ENCODE data around the gene WT1. TPM values are rescaled to one million over a fixed set of nuclear protein-coding genes. Genes with fewer than 3 reads are reported as not detected.
A peak's percentile ranks its signal among the peaks of the same experiment; 100 is the strongest.

Gene WT1
- total RNA-seq, 2 experiments from 2014 or later: not detected

GRCh38 chr11:32436751-32437494 is 1.6 kb upstream of the WT1 start:
- intact Hi-C loops (cut with micrococcal nuclease): loop anchor here (5.0 to 10.0 kb wide), 2 partner anchors 358 to 620 kb away; partner anchors contain the start of gene CCDC73
- DNase-seq: no peak
- no peaks in the 10 kb centered on the region for H3K9me3 Mint-ChIP-seq
- peak overlapping the region; percentile 12 for H3K4me3 Mint-ChIP-seq
- peaks cover 43% of the 10 kb centered on the region for H3K4me1 Mint-ChIP-seq (ENCODE audit: low read depth)
- CTCF ChIA-PET: interaction anchor here (0.6 kb wide), 1 partner anchor 355 kb away, joined by 3 read pairs; no protein-coding TSS in a partner anchor
- peaks cover 74% of the 10 kb centered on the region for H3K27me3 Mint-ChIP-seq (ENCODE audit: low read depth)
- no peaks in the 10 kb centered on the region for H3K36me3 Mint-ChIP-seq (ENCODE audit: low read depth)
- H3K27ac Mint-ChIP-seq: no peak overlapping the region

GRCh38 chr11:32435942-32436750 is 807 bp upstream of the WT1 start:
- no peak for DNase-seq
- no peaks in the 10 kb centered on the region for H3K9me3 Mint-ChIP-seq

GRCh38 chr11:32435152-32435480 is 223 bp downstream of the WT1 start:
- H3K4me3 Mint-ChIP-seq: no peak overlapping the region
- H3K4me1 Mint-ChIP-seq (ENCODE audit: low read depth): peaks cover 43% of the 10 kb centered on the region
- no peak for DNase-seq
- CTCF ChIA-PET: no interaction called here
- H3K27me3 Mint-ChIP-seq (ENCODE audit: low read depth): peaks cover 72% of the 10 kb centered on the region
- no peak overlapping the region for H3K27ac Mint-ChIP-seq
- intact Hi-C loops (cut with micrococcal nuclease): loop anchor here (5.0 to 10.0 kb wide), 2 partner anchors 360 to 618 kb away; partner anchors contain the start of gene CCDC73
- no peaks in the 10 kb centered on the region for H3K36me3 Mint-ChIP-seq (ENCODE audit: low read depth)
- no peaks in the 10 kb centered on the region for H3K9me3 Mint-ChIP-seq

More at GRCh38 chr11:32435942-32436750, 807 bp upstream of the WT1 start:
- intact Hi-C loops (cut with micrococcal nuclease): loop anchor here (5.0 to 10.0 kb wide), 2 partner anchors 359 to 619 kb away; partner anchors contain the start of gene CCDC73
- CTCF ChIA-PET: no interaction called here
- H3K27ac Mint-ChIP-seq: no peak overlapping the region
- H3K27me3 Mint-ChIP-seq (ENCODE audit: low read depth): peaks cover 75% of the 10 kb centered on the region
- H3K4me1 Mint-ChIP-seq (ENCODE audit: low read depth): peaks cover 43% of the 10 kb centered on the region
- peak overlapping the region; percentile 61 for H3K4me3 Mint-ChIP-seq
- no peaks in the 10 kb centered on the region for H3K36me3 Mint-ChIP-seq (ENCODE audit: low read depth)

GRCh38 chr11:32434356-32435151 is 785 bp downstream of the WT1 start:
- CTCF ChIA-PET: interaction anchor here (0.8 kb wide), 1 partner anchor 180 kb away, joined by 3 read pairs; no protein-coding TSS in a partner anchor
- intact Hi-C loops (cut with micrococcal nuclease): loop anchor here (5.0 to 10.0 kb wide), 2 partner anchors 360 to 617 kb away; partner anchors contain the start of gene CCDC73
- DNase-seq: no peak
- peak overlapping the region; percentile 41 for H3K4me3 Mint-ChIP-seq
- H3K36me3 Mint-ChIP-seq (ENCODE audit: low read depth): no peaks in the 10 kb centered on the region
- no peak overlapping the region for H3K27ac Mint-ChIP-seq
- H3K4me1 Mint-ChIP-seq (ENCODE audit: low read depth): peaks cover 43% of the 10 kb centered on the region
- peaks cover 72% of the 10 kb centered on the region for H3K27me3 Mint-ChIP-seq (ENCODE audit: low read depth)
- H3K9me3 Mint-ChIP-seq: no peaks in the 10 kb centered on the region

GRCh38 chr11:32433914-32434355 is 1.4 kb downstream of the WT1 start:
- CTCF ChIA-PET: interaction anchor here (0.8 kb wide), 1 partner anchor 181 kb away, joined by 3 read pairs; no protein-coding TSS in a partner anchor
- intact Hi-C loops (cut with micrococcal nuclease): loop anchor here (10.0 kb wide), 1 partner anchor 361 kb away; the partner anchor contains the start of gene CCDC73
- no peak for DNase-seq
- H3K4me1 Mint-ChIP-seq (ENCODE audit: low read depth): peaks cover 41% of the 10 kb centered on the region
- no peak overlapping the region for H3K4me3 Mint-ChIP-seq
- H3K9me3 Mint-ChIP-seq: no peaks in the 10 kb centered on the region
- no peak overlapping the region for H3K27ac Mint-ChIP-seq
- no peaks in the 10 kb centered on the region for H3K36me3 Mint-ChIP-seq (ENCODE audit: low read depth)
- peaks cover 75% of the 10 kb centered on the region for H3K27me3 Mint-ChIP-seq (ENCODE audit: low read depth)

GRCh38 chr11:32433101-32433913 is 2.0 kb downstream of the WT1 start:
- CTCF ChIA-PET: interaction anchor here (0.8 kb wide), 1 partner anchor 182 kb away, joined by 3 read pairs; no protein-coding TSS in a partner anchor
- Mint-ChIP-seq H3K4me1 (ENCODE audit: low read depth) (peaks cover 38% of the 10 kb centered on the region), H3K27me3 (ENCODE audit: low read depth) (peaks cover 75% of the 10 kb centered on the region), H3K27ac (no peak overlapping the region), H3K9me3 (no peaks in the 10 kb centered on the region), H3K4me3 (no peak overlapping the region), H3K36me3 (ENCODE audit: low read depth) (no peaks in the 10 kb centered on the region)
- intact Hi-C loops (cut with micrococcal nuclease): loop anchor here (10.0 kb wide), 1 partner anchor 361 kb away; the partner anchor contains the start of gene CCDC73
- DNase-seq: no peak

GRCh38 chr11:32432565-32432964 is 2.8 kb downstream of the WT1 start:
- H3K36me3 Mint-ChIP-seq (ENCODE audit: low read depth): no peaks in the 10 kb centered on the region
- no peaks in the 10 kb centered on the region for H3K9me3 Mint-ChIP-seq
- DNase-seq: no peak
- no peak overlapping the region for H3K4me3 Mint-ChIP-seq
- H3K27me3 Mint-ChIP-seq (ENCODE audit: low read depth): peaks cover 75% of the 10 kb centered on the region
- intact Hi-C loops (cut with micrococcal nuclease): loop anchor here (10.0 kb wide), 1 partner anchor 362 kb away; the partner anchor contains the start of gene CCDC73
- H3K4me1 Mint-ChIP-seq (ENCODE audit: low read depth): peaks cover 39% of the 10 kb centered on the region
- H3K27ac Mint-ChIP-seq: no peak overlapping the region
- CTCF ChIA-PET: no interaction called here

GRCh38 chr11:32430568-32431381 is 4.6 kb downstream of the WT1 start:
- no peak overlapping the region for H3K4me3 Mint-ChIP-seq
- intact Hi-C loops (cut with micrococcal nuclease): loop anchor here (10.0 kb wide), 1 partner anchor 364 kb away; the partner anchor contains the start of gene CCDC73
- H3K27ac Mint-ChIP-seq: no peak overlapping the region
- H3K9me3 Mint-ChIP-seq: no peaks in the 10 kb centered on the region
- no peak for DNase-seq
- H3K36me3 Mint-ChIP-seq (ENCODE audit: low read depth): no peaks in the 10 kb centered on the region
- CTCF ChIA-PET: interaction anchor here (0.7 kb wide), 1 partner anchor 23 kb away, joined by 3 read pairs; no protein-coding TSS in a partner anchor
- H3K4me1 Mint-ChIP-seq (ENCODE audit: low read depth): peaks cover 31% of the 10 kb centered on the region
- H3K27me3 Mint-ChIP-seq (ENCODE audit: low read depth): peaks cover 77% of the 10 kb centered on the region

GRCh38 chr11:32429477-32429876 is 5.9 kb downstream of the WT1 start:
- H3K27ac Mint-ChIP-seq: no peak overlapping the region
- H3K36me3 Mint-ChIP-seq (ENCODE audit: low read depth): no peaks in the 10 kb centered on the region
- no peak for DNase-seq
- H3K27me3 Mint-ChIP-seq (ENCODE audit: low read depth): peaks cover 83% of the 10 kb centered on the region
- H3K9me3 Mint-ChIP-seq: no peaks in the 10 kb centered on the region
- H3K4me3 Mint-ChIP-seq: no peak overlapping the region
- peaks cover 26% of the 10 kb centered on the region for H3K4me1 Mint-ChIP-seq (ENCODE audit: low read depth)
- intact Hi-C loops (cut with micrococcal nuclease): no loop called here
- CTCF ChIA-PET: interaction anchor here (0.6 kb wide), 1 partner anchor 14 kb away, joined by 4 read pairs; no protein-coding TSS in a partner anchor

GRCh38 chr11:32428665-32429303 is 6.6 kb downstream of the WT1 start:
- peaks cover 19% of the 10 kb centered on the region for H3K4me1 Mint-ChIP-seq (ENCODE audit: low read depth)
- no peak overlapping the region for H3K27ac Mint-ChIP-seq
- H3K27me3 Mint-ChIP-seq (ENCODE audit: low read depth): peaks cover 82% of the 10 kb centered on the region
- DNase-seq: no peak
- H3K36me3 Mint-ChIP-seq (ENCODE audit: low read depth): no peaks in the 10 kb centered on the region
- H3K4me3 Mint-ChIP-seq: no peak overlapping the region
- H3K9me3 Mint-ChIP-seq: no peaks in the 10 kb centered on the region
- intact Hi-C loops (cut with micrococcal nuclease): no loop called here
- CTCF ChIA-PET: interaction anchor here (0.6 kb wide), 1 partner anchor 14 kb away, joined by 4 read pairs; no protein-coding TSS in a partner anchor

Measured in activated naive CD4-positive, alpha-beta T cell treated with anti-CD3 and anti-CD28 coated beads for 36 hours (primary cell).